ENCODE results near the gene COX19.

DNA sequence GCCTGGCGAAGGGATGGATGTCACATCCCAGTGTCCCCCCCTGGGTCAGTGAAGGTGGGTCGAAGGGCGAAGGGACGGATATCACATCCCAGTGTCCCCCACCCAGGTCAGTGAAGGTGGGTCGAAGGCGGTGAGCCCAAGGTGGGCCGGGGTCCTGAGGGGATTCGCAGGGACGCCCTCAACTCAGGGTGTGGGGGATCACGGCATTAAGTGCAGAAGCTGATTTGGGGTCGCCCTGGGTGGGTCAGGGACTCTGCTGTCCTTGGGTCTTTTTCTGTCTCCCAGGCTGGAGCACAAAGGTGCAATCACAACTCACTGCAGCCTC lies 42.7 kb downstream of the COX19 start:
- no peak for TF ChIP-seq EZH2 (IDR thresholded peaks at IDR 0.05; ENCODE audit: borderline replicate concordance, insufficient read depth, low read length, poor library complexity, severe bottlenecking)
- TF ChIP-seq, protein P1, sequence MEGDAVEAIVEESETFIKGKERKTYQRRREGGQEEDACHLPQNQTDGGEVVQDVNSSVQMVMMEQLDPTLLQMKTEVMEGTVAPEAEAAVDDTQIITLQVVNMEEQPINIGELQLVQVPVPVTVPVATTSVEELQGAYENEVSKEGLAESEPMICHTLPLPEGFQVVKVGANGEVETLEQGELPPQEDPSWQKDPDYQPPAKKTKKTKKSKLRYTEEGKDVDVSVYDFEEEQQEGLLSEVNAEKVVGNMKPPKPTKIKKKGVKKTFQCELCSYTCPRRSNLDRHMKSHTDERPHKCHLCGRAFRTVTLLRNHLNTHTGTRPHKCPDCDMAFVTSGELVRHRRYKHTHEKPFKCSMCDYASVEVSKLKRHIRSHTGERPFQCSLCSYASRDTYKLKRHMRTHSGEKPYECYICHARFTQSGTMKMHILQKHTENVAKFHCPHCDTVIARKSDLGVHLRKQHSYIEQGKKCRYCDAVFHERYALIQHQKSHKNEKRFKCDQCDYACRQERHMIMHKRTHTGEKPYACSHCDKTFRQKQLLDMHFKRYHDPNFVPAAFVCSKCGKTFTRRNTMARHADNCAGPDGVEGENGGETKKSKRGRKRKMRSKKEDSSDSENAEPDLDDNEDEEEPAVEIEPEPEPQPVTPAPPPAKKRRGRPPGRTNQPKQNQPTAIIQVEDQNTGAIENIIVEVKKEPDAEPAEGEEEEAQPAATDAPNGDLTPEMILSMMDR (IDR thresholded peaks at IDR 0.05; ENCODE audit: poor library complexity, severe bottlenecking) = no peak

Data from neural cell (in vitro differentiated cells).